ENCODE measurements around the gene FOCAD.

GRCh38 chr9:20753761-20754160 is 69.7 kb downstream of the FOCAD start:
- TF ChIP-seq EZH2 (IDR thresholded peaks at IDR 0.05; ENCODE audit: insufficient read depth, poor library complexity, severe bottlenecking) = no peak
- no peak for TF ChIP-seq EZH2phosphoT487 (IDR thresholded peaks at IDR 0.05; ENCODE audit: insufficient read depth, low read depth)

Measured in GM23248 (cell line).